GM19099 (cell line): Measurements from ENCODE around the gene PTER.

Source experiments
- POLR2A ChIP-seq: IDR thresholded peaks from 3 replicates; pipeline ENCODE4 v1.6.1; 2011; ENCODE audit warnings: low read depth; ENCODE audit not compliant: insufficient read length; ENCODE audit errors: extremely low read depth

Gene PTER

DNA sequence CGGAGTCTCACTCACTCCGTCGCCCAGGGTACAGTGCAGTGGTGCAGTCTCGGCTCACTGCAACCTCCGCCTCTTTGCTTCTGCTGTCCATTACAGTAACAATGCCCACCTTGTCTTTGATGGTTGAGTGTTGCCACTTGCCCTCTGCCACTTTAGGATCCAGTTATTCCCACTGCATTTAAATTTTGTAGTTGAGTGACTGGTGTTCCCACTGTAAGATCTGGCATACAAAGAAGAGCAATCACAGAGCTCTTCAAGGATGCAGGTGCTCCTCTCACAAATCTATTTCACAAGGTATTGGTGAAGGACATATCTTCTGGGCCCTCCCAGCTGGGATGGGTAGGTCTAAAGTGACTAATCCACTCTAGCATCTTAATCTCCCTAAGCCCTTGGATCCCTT lies 12.6 kb downstream of the PTER start:
- no peak for TF ChIP-seq POLR2A

- TF ChIP-seq POLR2A, result no peak
Measured at GRCh38 chr10:16458166-16458955, 21.6 kb downstream of the PTER start.

DNA sequence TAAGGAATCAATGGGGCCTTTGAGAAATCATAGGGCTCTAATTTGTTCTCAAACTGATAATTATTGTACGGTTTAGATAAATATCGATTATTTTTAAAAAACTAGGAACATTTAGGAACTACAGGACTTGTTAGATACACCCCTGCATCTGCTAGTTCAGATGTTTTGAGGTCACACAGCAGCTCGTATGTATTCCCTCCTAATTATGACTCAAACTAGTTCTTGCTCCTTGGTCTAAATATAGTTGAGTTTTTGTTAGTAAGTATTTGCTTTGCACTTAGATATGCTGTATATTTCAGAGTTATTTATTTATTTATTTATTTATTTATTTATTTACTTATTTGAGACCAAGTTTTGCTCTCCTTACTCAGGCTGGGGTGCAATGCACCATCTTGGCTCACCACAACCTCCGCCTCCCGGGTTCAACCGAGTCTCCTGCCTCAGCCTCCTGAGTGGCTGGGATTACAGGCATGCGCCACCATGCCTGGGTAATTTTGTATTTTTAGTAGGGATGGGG lies 22.7 kb downstream of the PTER start:
- no peak for TF ChIP-seq POLR2A

DNA sequence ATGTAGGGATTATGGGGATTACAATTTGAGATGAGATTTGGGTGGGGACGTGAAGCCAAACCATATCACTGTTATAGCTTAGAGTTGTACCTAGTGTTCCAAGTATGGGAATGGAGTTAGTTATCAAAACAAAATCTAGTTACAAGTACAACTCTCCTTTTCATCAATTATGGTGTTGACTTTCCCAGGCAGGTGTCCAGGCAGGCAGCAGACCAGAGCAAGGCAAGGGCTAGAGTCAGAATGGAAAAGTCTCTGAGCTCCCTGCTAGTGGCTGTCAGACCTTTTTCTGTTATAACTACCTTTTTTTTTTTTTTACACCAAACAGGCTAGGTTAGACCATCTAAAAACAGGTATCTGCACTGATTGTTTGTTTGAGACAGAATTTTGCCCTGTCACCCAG lies 29.2 kb downstream of the PTER start:
- TF ChIP-seq POLR2A, result no peak

DNA sequence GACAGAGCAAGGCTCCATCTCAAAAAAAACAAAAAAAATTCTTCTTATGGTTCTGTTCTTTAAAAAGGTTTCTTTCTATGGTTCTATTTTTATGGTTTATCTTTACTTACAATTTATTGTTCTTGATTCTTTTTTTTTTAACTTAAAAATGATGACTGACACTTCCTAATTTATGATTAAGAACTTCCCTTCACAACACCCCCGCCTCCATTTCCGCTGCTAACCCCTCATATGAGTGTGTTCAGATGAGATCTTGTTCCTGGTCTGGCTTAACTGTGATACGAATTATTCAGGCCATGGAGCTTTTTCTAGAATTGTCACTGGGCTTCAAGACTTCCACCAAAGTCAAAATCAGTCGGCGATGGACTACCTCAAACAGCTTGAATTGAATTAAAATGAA lies 33.9 kb downstream of the PTER start:
- TF ChIP-seq POLR2A, result no peak

- TF ChIP-seq POLR2A, result no peak
Measured at GRCh38 chr10:16472828-16473227, 36.0 kb downstream of the PTER start.

DNA sequence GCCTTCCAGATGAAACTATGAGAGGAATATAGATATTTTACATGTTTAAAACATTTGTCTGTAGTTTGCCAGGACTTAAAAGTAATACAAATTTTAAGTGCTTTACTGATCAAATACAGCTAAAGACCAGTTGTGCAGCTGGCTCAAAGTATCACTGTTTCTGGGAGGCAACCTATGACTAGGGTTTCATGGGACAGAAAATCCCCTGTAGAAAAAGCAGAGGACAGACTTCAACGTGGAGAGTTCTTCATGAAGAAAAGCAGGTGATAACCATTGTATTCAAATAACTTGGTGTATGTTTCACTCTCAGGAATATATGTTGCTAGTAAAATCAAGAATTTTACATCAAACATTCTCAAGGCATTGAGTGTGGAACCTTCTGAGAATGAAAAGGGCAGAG lies 40.9 kb downstream of the PTER start:
- no peak for TF ChIP-seq POLR2A

- no peak for TF ChIP-seq POLR2A
Measured at GRCh38 chr10:16478801-16479200, 42.0 kb downstream of the PTER start.

- no peak for TF ChIP-seq POLR2A
Measured at GRCh38 chr10:16481052-16481728, 44.4 kb downstream of the PTER start.

DNA sequence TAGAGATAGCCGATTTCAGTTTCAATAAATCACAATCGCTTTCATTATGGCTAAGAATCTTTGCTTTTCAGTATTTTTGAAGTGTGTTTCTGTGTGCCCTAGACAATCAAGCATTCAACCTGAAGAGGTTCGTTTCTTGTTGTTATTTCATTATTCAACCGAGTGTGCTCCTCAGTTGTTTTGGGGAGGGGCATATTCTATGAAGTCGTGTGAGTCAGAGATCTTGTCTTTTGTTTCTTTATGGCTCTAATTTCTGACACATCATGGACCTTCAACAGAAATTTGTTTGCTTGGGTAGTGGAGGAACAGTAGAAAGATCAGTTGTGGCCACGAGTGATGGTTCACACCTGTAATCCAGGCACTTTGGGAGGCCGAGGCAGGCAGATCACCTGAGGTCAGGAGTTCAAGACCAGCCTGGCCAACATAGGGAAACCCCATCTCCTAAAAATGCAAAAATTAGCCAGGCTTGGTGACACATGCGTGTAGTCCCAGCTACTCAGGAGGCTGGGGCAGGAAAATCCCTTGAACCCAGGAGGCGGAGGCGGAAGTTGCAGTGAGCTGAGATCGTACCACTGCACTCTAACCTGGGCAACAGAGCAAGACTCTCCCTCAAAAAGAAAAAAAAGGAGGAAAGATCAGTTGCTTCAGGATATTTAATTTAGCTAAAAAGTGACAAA lies 46.6 kb downstream of the PTER start:
- no peak for TF ChIP-seq POLR2A

DNA sequence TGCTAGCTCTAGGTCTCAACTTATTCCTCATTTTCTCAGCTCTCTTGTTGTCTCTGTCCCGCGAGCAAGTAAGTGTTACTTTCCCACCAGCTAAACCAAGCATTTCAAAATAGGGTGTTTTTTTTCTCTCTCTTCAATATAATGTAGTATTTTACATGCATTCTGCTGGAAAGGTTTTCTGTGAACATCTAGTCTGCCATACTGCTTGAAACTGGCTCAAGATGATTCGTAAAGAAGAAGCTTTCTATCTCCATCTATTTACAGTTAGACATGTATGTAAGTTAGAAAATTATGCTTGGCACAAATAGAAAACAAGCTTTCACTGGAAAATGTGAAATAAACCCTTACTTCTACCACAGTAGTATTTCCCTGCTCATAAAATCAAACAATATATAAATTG lies 53.7 kb downstream of the PTER start:
- TF ChIP-seq POLR2A, result no peak

DNA sequence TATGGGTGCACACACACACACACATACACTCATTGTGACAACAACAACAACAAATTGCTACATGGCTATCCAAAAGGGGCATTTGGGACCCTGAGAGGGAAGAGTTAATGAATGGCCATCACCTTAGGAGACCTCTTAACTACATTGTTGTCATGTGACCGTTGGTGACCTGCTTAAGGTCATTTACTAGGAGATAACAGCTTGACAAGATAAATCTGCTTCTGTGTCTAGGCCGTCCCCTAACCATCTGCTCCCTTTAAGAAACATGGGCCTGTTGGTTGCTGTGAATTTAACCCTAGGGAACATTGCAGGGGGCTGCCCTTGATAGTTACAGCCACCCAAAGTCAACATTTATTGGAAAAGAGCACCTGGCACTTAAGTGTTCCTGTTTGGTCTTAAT lies 55.1 kb downstream of the PTER start:
- TF ChIP-seq POLR2A, result no peak

GRCh38 chr10:16493884-16494536 lies 57.2 kb downstream of the PTER start:
- TF ChIP-seq POLR2A, result no peak

DNA sequence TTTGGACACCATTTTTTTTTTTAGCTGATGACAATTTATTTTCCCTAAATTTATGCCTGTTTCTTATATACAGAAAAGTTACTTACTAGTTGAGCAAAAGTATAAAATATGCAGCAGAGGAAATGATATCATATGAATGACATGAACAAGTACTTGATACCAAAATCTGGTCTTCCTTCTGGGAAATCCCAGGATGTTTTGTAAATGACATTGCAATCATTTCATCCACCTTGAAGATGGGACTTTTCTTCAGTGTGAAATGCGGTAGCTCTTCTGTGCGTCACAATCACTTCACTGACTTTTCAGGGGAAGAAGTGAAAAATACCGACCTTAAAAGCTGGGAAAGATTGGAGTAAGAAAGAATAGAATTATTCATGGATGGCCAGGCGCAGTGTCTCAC lies 61.1 kb downstream of the PTER start:
- no peak for TF ChIP-seq POLR2A

DNA sequence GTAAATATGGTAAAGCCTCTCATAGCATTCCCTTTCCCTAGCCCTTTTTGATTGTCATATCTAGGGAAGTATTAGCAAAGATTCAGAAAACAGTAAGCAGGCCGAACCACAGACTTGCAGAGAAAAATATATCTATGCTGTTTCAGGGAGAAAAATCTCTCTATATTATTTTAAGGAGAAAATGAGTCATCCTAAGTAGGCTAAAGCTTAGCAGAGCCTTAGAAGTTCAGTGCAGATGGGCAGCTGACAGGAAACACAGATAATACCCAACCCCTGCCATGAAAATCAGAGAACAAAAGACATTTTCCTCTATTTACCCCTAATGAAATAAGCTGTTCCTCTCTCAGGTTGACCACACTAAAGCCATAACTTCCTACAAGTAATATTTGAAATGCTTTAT lies 68.4 kb downstream of the PTER start:
- no peak for TF ChIP-seq POLR2A

- TF ChIP-seq POLR2A, result no peak
Measured at GRCh38 chr10:16509996-16510395, 73.2 kb downstream of the PTER start.

DNA sequence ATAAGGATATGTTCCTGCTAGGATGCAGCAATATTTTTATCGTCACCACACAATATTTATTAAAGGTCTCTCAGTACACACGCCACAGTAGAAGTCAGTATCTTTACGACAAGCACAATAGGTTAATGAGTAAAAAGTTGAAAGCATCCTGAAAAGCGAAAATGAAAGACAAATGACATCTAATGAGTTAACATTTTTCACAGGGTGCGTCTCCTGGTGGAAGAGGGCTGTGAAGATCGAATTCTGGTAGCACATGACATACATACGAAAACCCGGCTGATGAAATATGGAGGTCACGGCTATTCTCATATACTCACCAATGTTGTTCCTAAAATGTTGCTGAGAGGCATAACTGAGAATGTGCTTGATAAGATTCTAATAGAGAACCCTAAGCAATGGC lies 74.0 kb downstream of the PTER start:
- no peak for TF ChIP-seq POLR2A
